Measurements from ENCODE around the gene UBE2N. TPM values are rescaled to one million over a fixed set of nuclear protein-coding genes. Genes with fewer than 3 reads are reported as not detected.

The UBE2N gene
- total and polyA plus RNA-seq, 10 of the 15 experiments (the other 5 are each of a cell fraction or from before 2014, with no cell fraction given) = 243 to 945 (median 443) TPM

GRCh38 chr12:93467351-93468007 lies 25.7 kb upstream of the UBE2N start, which contains the start of gene MRPL42 (continued):
- peak; percentile 75; the same call in 1 of the 2 replicates for TF ChIP-seq ASH2L (IDR thresholded peaks at IDR 0.05; ENCODE audit: borderline replicate concordance, low read depth)
- peak; percentile 94 for TF ChIP-seq PML (IDR thresholded peaks at IDR 0.05; ENCODE audit: low read length)
- peak; percentile 89; the same call in 1 of the 2 replicates for TF ChIP-seq GATAD2B (conservative IDR thresholded peaks at IDR 0.05; ENCODE audit: low read depth)
- peak; percentile 71; the same call in 1 of the 2 replicates for TF ChIP-seq LARP7 (IDR thresholded peaks at IDR 0.05)
- TF ChIP-seq SIN3A (IDR thresholded peaks at IDR 0.05; ENCODE audit: low read depth, low read length) = peak; percentile 67; the same call in 1 of the 2 replicates

- intact Hi-C loops (cut with micrococcal nuclease; ENCODE audit: unreplicated experiment) (loop anchor here (1.0 kb wide), 1 partner anchor 25 kb away; the partner anchor contains the start of gene UBE2N), in situ Hi-C loops (cut with MboI) (no loop called here)
- Histone ChIP-seq H3K36me3 (ENCODE audit: control insufficient read depth in 2 of 2, insufficient read depth in 2 of 2, low read length in 1 of 2) (no peaks in the 10 kb centered on the region; a peak in 1 of 4 replicates), H3K9me3 (replicated peaks; ENCODE audit: control insufficient read depth, insufficient read depth, low read length) (no peaks in the 10 kb centered on the region), H4K20me1 (ENCODE audit: control insufficient read depth, insufficient read depth) (no peaks in the 10 kb centered on the region), H3K27ac (ENCODE audit: control insufficient read depth, insufficient read depth) (no peak overlapping the region; the same call in 1 of the 2 replicates), H3K4me1 (ENCODE audit: control insufficient read depth, insufficient read depth, low read length) (peaks cover 3% of the 10 kb centered on the region; the same call in 1 of the 2 replicates), H3K9ac (ENCODE audit: control insufficient read depth, insufficient read depth, low read length) (no peak overlapping the region), H2AFZ (ENCODE audit: control insufficient read depth, low read depth, low read length) (peak overlapping the region; percentile 100), H3K4me3 (no peak overlapping the region; the same call in 1 of the 2 replicates), H3K27me3 (replicated peaks in 1 of 2; ENCODE audit: control insufficient read depth in 2 of 2, insufficient read depth in 2 of 2, low read length in 1 of 2) (no peaks in the 10 kb centered on the region), H3K79me2 (ENCODE audit: control insufficient read depth, insufficient read depth, low read length) (peaks cover 37% of the 10 kb centered on the region), H3K4me2 (ENCODE audit: control insufficient read depth, insufficient read depth) (peak overlapping the region; percentile 89; the same call in 1 of the 2 replicates)
- no peak for TF ChIP-seq ASH2L (IDR thresholded peaks at IDR 0.05; ENCODE audit: borderline replicate concordance, low read depth)
- TF ChIP-seq SMAD5 (IDR thresholded peaks at IDR 0.05; ENCODE audit: low read depth) = no peak
- TF ChIP-seq CBFB (IDR thresholded peaks at IDR 0.05; ENCODE audit: low read depth) = no peak
- TF ChIP-seq TAF1 (IDR thresholded peaks at IDR 0.05; ENCODE audit: borderline replicate concordance, low read depth, low read length) = no peak
- no peak for TF ChIP-seq NKRF (conservative IDR thresholded peaks at IDR 0.05)
- TF ChIP-seq STAT3 (IDR thresholded peaks at IDR 0.05; ENCODE audit: low read depth, low read length) = no peak
- no peak for TF ChIP-seq NFXL1 (IDR thresholded peaks at IDR 0.05; ENCODE audit: borderline replicate concordance)
- TF ChIP-seq ESRRA (IDR thresholded peaks at IDR 0.05; ENCODE audit: low read length) = no peak
- no peak for TF ChIP-seq HSF1 (IDR thresholded peaks at IDR 0.05; ENCODE audit: low read depth, low read length)
- no peak for TF ChIP-seq USF1 (IDR thresholded peaks at IDR 0.05; ENCODE audit: borderline replicate concordance, extremely low read length, insufficient read depth, low read depth, low read length)
- no peak for TF ChIP-seq JUNB (IDR thresholded peaks at IDR 0.05)
- no peak for TF ChIP-seq ZNF622 (IDR thresholded peaks at IDR 0.05)
- CTCF ChIA-PET = interaction anchor here (1.0 to 2.3 kb wide), 13 partner anchors 12 to 479 kb away, joined by 3 to 12 read pairs (median 6); partner anchors contain the start of gene UBE2N
- FAIRE-seq = no peak
- no peak for DNase-seq (ENCODE audit: low read depth, low spot score)
- no TSS peak for BruUV-seq (replicated peaks)
- SMC1A ChIA-PET (ENCODE audit: uncharacterized antibody, unreplicated experiment) = interaction anchor here (0.8 to 2.0 kb wide), 4 partner anchors 21 to 46 kb away, joined by 3 to 10 read pairs (median 4); no protein-coding TSS in a partner anchor
- no peak for ATAC-seq
- RAD21 ChIA-PET (ENCODE audit: unreplicated experiment) = interaction anchor here (0.6 to 1.9 kb wide), 6 partner anchors 30 to 658 kb away, joined by 3 to 15 read pairs (median 4); no protein-coding TSS in a partner anchor
- POLR2A ChIA-PET = interaction anchor here (0.5 to 0.6 kb wide), 4 partner anchors 46 to 450 kb away, joined by 3 to 6 read pairs (median 4); no protein-coding TSS in a partner anchor
- 69% methylated on average over 9 of the region's 9 CpGs for WGBS (ENCODE audit: insufficient coverage, insufficient replicate concordance, low lambda C conversion rate, missing lambda C conversion rate)
These were observed 25.0 kb upstream of the UBE2N start for GRCh38 chr12:93466625-93467350.
